HG03432 (cell line): ENCODE data around the gene STAT2.
"Not testable (repeated sequence)": the region's sequence is repeated elsewhere in the genome, so short reads cannot be mapped to it uniquely, and the experiment has no call there.

Experiments used
- ATAC-seq: cut with Tn5 transposase; IDR thresholded peaks from one replicate; pipeline ENCODE4 v1.9.1; 2021; ENCODE audit warnings: mild to moderate bottlenecking, moderate library complexity; ENCODE audit not compliant: unreplicated experiment

The STAT2 gene

GRCh38 chr12:56359851-56360767 is at the start of gene STAT2:
STAT2 (minus strand) TSS chr12:56360107; CDS start chr12:56356571, 3,536 bp downstream.
- peak; percentile 97 for ATAC-seq

DNA sequence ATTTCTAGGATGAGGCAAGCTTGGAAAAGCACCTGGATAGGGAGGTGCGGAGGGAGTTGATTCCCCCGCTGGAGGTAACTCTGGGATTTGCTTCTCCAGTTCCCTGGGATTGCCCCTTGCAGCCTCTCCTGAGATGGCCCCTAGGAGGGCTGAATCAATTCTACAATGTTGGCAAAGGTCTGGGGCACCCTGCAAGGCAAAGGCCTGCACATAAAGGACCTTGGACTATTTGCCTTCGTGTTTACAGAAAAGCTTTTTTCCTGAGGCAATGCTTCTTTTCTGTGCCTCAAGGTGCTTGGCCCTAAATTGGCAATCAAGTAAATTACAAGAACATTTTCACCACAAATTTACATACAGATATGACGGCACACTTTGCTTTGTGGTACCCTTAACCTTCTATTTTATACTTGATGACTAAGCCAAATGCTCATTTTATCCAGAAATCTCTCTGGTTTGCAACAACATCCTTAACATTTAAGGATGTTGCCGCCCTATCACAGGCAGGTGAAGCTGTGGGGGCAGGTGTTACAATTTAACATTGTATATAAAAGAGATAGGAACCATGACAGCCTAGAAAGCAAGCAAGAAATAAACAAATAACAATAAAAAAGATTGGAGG is 49.0 kb upstream of the STAT2 start:
- no peak for ATAC-seq

DNA sequence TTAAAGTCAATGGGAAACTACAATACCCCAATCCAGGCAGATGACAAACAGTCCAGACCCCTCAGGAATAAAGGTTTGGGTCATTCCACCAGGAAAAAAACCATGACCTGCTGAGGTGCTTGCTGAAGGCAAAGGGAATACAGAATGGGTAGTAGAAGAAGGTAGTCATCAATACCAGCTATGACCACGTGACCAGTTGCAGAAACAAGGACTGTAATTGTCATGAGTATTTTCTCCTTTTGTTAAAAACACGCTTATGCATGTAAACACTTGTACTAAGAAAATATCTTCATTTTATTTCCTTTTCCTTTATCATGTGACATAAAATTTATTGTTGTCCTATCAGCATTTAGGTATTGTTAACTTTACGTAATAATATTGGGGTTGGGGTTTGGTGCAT is 44.3 kb upstream of the STAT2 start:
- ATAC-seq, result not testable (repeated sequence)

DNA sequence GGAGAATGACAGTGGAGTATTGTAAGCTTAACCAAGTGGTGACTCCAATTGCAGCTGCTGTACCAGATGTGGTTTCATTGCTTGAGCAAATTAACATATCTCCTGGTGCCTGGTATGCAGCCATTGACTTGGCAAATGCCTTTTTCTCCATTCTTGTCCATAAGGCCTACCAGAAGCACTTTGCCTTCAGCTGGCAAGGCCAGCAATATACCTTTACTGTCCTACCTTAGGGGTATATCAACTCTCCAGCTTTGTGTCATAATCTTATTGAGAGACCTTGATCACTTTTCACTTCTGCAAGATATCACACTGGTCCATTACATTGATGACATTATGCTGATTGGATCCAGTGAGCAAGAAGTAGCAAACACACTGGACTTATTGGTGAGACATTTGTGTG is 41.7 kb upstream of the STAT2 start:
- ATAC-seq, result not testable (repeated sequence)

- ATAC-seq, result not testable (repeated sequence)
These were observed 41.2 kb upstream of the STAT2 start for GRCh38 chr12:56401125-56401524.

GRCh38 chr12:56399466-56399865 is 39.6 kb upstream of the STAT2 start:
- not testable (repeated sequence) for ATAC-seq

DNA sequence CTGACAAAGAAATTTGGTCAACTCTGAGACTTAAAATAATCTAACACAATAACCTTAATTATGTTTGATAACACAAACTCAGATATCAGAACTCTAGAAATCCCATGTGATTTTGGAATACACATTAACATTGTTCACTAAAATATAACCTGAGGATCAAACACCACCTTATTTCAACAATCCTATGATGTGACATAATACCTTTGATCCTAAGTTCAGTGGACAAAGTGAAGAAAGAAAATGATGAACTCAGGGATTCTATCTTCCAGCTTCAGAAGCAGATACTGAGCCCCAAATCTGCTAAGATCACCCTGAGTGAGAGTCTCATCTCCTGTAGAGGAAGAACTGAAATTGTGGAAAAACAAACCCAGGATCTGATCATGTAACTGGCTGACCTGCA is 38.4 kb upstream of the STAT2 start:
- ATAC-seq, result no peak

- ATAC-seq, result no peak
These were observed 32.4 kb upstream of the STAT2 start for GRCh38 chr12:56392331-56392730.

- ATAC-seq, result no peak
These were observed 31.8 kb upstream of the STAT2 start for GRCh38 chr12:56391721-56392120.

DNA sequence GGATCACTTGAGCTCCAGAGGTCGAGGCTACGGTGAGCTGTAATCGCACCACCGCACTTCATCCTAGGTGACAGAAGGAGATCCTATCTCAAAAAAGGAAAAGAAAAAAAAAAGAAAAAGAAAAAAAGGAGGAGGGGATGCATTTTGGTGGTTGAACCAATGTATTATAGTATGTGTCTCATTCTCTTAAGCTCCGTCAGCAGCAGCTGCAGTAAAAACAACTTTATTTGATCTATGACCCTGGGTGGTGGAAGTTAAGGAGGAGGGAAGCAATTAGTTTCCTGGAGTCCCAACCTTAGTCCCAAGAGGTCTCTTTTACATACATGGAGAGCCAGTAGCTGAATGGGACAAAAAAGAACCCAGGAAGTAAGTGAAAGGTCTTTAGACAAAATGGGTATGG is 29.5 kb upstream of the STAT2 start:
- ATAC-seq, result no peak

GRCh38 chr12:56387152-56387736 is 27.3 kb upstream of the STAT2 start:
- no peak for ATAC-seq

- no peak for ATAC-seq
These were observed 26.0 kb upstream of the STAT2 start for GRCh38 chr12:56385873-56386272.

- ATAC-seq, result no peak
These were observed 22.7 kb upstream of the STAT2 start for GRCh38 chr12:56382611-56383010.

GRCh38 chr12:56377989-56378316 is 18.0 kb upstream of the STAT2 start:
- no peak for ATAC-seq

DNA sequence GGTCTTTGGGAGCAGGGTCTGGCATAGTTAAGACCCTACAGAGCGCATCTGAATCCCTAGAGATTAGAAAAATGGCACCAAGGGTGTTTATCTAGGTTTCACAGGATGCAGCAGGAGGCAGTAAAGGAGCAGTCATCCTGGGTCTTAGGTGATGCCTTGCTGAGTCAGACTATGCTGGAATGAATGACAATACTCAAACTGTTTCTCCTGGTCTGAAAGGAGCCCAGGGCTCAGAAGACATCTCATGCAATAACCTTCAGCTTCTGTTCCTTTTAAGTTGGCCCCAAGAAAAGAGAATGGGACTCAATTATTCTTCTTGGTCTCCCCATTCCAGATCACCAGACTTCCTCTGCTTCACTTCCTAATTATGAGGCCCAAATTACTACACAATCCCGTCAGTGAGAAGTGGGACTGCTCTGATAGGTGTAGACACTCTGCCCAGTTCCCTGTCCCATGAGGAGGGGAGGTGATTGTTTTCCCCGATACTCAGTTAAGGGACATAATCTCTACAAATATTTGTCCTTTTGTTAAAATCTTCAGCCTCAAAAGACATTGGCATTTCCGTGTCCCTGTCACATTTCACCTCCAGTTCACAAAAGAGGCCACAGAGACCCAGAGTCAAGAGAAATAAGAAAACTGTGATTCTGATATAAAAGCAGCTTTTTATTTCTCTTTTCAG is 17.5 kb upstream of the STAT2 start:
- no peak for ATAC-seq

DNA sequence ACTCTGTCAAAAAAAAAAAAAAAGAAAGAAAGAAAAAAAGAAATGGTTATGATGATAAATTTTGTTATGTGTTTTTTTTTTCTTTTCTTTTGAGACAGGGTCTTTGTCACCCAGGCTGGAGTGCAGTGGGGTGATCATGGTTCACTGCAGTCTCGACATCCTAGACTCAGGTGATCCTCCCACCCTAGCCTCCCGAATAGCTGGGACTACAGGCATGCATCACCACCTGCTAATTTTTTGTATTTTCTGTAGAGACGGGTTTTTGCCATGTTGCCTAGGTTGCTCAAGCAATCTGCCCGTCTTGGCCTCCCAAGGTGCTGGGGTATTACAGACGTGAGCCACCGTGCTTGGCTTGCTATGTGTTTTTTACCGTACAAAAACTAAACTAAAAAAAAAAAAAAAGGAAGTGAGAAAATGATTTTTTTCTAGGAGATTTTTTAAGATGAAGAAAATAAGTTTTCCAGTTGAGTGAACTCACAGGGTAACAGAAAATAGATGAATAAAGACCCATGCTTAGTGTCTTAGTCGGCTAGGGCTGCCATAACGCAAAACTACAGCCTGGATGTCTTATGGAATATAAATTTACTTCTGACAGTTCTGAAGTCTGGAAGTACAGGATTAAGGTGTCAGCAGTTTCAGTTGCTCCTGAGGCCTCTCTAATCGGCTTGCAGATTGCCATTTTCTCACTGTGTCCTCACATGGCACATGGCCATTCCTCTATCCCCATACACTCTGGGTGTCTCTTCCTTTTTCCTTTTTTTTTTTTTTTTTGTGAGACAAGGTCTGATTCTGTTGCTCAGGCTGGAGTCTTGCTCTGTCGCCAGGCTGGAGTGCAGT is 15.9 kb upstream of the STAT2 start:
- peak; percentile 78 for ATAC-seq

DNA sequence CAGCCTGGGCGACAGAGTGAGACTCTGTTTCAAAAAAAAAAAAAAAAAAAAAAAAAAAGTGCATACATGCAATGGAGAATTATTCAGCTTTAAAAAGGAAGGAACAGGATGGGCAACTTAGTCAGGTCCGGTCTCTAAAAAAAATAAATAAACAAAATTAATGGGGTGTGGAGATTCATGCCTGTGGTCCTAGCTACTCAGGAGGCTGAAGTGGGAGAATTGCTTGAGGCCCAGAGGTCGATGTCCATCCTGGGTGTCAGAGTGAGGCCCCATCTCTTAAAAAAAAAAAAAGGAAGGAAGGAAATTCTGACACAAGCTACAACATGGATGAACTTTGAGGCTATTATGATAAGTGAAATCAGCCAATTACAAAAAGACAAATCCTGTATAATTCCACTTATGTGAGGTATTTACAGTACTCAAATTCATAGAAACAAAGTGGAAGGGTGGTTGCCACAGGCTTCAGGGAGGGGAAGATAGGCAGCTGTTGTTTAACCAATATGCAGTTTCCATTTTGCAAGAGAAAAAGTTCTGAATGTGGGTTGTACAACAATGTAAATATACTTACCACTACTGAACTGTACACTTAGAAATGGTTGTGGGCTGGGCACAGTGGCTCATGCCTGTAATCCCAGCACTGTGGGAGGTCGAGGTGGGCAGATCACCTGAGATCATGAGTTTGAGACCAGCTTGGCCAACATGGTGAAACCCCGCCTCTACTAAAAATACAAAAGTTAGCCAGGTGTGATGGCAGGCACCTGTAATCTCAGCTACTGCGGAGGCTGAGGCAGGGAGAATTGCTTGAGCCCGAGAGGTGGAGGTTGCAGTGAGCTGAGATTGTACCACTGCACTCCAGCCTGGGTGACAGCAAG is 15.1 kb upstream of the STAT2 start:
- peak; percentile 27 for ATAC-seq

DNA sequence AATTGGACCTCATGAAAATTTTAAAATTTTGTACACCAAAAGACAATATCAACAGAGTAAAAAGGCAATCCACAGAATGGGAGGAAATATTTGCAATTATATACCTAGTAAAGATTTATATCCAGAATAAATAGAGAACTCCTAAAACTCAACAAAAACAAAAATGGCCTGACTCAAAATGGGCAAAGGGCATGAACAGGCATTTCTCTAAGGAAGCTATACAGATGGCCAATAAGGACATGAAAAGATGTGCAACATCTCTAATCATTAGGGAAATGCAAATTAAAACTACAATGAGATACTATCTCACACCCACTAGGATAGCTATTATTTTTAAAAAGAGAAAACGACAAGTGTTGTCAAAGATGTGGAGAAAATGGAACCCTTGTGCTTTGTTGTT is 13.6 kb upstream of the STAT2 start:
- no peak for ATAC-seq

DNA sequence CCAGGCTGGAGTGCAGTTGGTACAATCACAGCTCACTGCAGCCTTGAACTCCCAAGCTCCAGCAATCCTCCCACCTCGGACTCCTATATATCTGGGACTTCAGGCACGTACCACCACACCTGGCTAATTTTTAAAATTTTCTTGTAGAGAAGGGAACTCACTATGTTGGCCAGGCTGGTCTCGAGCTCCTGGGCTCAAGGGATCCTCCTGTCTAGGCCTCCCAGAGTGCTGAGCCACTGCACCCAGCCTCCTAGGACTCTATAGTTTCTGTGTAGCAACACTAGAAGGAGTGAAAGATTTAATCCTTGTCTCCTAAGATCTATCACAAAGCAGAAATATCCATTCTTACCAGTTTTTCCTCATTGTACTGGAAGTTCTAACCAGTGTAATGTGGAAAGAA is 7.0 kb upstream of the STAT2 start:
- no peak for ATAC-seq
